ENCODE data around the gene LRRC41.

LRRC41 gene

DNA sequence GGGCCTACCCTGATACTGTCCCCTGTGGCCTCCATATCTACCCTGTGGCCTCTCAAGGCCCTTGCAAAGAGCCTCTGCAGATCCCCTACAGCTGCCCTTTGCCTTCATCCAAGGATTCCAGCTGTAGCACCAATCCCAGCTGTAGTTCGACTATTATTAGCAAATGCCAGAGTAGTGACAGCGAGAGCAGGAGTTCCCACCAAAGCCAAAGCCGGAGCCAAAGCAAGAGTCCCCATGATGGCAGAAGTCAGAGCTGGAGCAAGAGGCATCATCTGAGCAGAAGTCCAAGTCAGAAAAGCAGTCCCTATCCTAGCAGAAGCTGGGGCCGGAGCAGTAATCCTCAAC lies 39.9 kb upstream of the LRRC41 start:
- WGBS (ENCODE audit: extremely low coverage, insufficient coverage, low lambda C conversion rate), result no CpG with 5 or more reads among the region's 4 CpGs
- H2BK5ac ChIP-seq (ENCODE audit: low read length), result no peak overlapping the region

DNA sequence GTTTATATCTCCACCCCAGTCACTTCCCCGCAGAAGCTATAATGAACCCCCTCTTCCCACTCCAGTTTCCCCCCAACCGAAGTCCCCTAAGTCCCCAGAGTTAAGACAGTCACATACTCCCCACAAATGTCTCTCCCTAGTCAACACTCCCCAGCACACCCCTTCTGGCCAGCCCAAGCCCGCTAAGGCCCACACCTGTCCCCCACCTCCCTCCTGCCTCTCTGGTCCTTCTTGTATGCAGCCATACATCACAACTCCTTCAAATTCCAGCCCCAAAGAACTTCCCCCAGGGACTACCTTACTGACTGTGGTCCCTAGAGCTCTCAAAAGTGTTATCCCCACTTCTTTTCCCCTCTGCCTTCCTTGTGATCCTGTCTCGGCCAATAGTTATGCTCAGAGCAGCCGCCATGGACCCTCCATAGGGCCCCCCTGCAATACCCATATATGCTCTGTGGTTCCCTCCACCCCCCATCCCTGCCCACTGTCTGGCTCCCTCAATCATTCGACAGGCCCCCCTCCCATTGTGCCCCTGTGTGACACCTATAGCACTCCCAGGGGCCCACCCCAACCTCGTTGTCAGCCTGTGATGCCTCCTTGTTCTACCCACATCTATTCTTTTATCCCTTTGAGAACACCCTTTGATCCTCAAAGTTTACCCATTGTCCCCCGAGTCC lies 39.4 kb upstream of the LRRC41 start:
- H4K5ac ChIP-seq (ENCODE audit: low read length), result no peak overlapping the region
- no peak overlapping the region for H2BK120ac ChIP-seq (ENCODE audit: low read depth, low read length)
- H3K56ac ChIP-seq (ENCODE audit: low read length), result no peak overlapping the region
- H2AK5ac ChIP-seq (ENCODE audit: low read length), result no peak overlapping the region
- no peak overlapping the region for H3K18ac ChIP-seq (ENCODE audit: low read length)
- H3K9ac ChIP-seq (ENCODE audit: low read length), result no peak overlapping the region
- no CpG with 5 or more reads among the region's 8 CpGs for WGBS (ENCODE audit: extremely low coverage, insufficient coverage, low lambda C conversion rate)
- DNase-seq, result no peak
- H3K23ac ChIP-seq (ENCODE audit: low read length), result no peak overlapping the region
- peaks cover 13% of the 10 kb centered on the region for H3K79me2 ChIP-seq (ENCODE audit: control insufficient read depth, insufficient read depth, low read length)
- no peak overlapping the region for H4K8ac ChIP-seq (ENCODE audit: low read depth, low read length)
- H3K36me3 ChIP-seq (ENCODE audit: control insufficient read depth, insufficient read depth, low read length), result peaks cover 5% of the 10 kb centered on the region
- H3K4me3 ChIP-seq (ENCODE audit: low read length), result no peak overlapping the region
- H3K79me1 ChIP-seq (ENCODE audit: low read length), result peaks cover 21% of the 10 kb centered on the region
- no peak overlapping the region for H2BK5ac ChIP-seq (ENCODE audit: low read length)
- H3K27me3 ChIP-seq (ENCODE audit: insufficient read depth, low read length, poor library complexity), result no peaks in the 10 kb centered on the region
- H3K4ac ChIP-seq (ENCODE audit: low read depth, low read length), result no peak overlapping the region
- H2BK15ac ChIP-seq (replicated peaks; ENCODE audit: low read depth), result no peak overlapping the region
- H3K4me2 ChIP-seq (ENCODE audit: low read length), result no peak overlapping the region
- H3K4me1 ChIP-seq (ENCODE audit: control insufficient read depth, low read depth, low read length), result no peaks in the 10 kb centered on the region
- no peak overlapping the region for H3K27ac ChIP-seq (ENCODE audit: low read depth, low read length)

More for the DNA sequence above, 39.9 kb upstream of the LRRC41 start:
- peaks cover 5% of the 10 kb centered on the region for H3K36me3 ChIP-seq (ENCODE audit: control insufficient read depth, insufficient read depth, low read length)
- no peak overlapping the region for H3K18ac ChIP-seq (ENCODE audit: low read length)
- DNase-seq, result no peak
- no peak overlapping the region for H3K23ac ChIP-seq (ENCODE audit: low read length)
- H3K27ac ChIP-seq (ENCODE audit: low read depth, low read length), result no peak overlapping the region
- H4K5ac ChIP-seq (ENCODE audit: low read length), result no peak overlapping the region
- H2AK5ac ChIP-seq (ENCODE audit: low read length), result no peak overlapping the region
- H3K4me2 ChIP-seq (ENCODE audit: low read length), result no peak overlapping the region
- H4K8ac ChIP-seq (ENCODE audit: low read depth, low read length), result no peak overlapping the region
- H3K4me1 ChIP-seq (ENCODE audit: control insufficient read depth, low read depth, low read length), result no peaks in the 10 kb centered on the region
- no peak overlapping the region for H3K56ac ChIP-seq (ENCODE audit: low read length)
- H3K79me1 ChIP-seq (ENCODE audit: low read length), result peaks cover 21% of the 10 kb centered on the region
- H2BK15ac ChIP-seq (replicated peaks; ENCODE audit: low read depth), result no peak overlapping the region
- H3K27me3 ChIP-seq (ENCODE audit: insufficient read depth, low read length, poor library complexity), result no peaks in the 10 kb centered on the region
- H2BK120ac ChIP-seq (ENCODE audit: low read depth, low read length), result no peak overlapping the region
- H3K79me2 ChIP-seq (ENCODE audit: control insufficient read depth, insufficient read depth, low read length), result peaks cover 13% of the 10 kb centered on the region
- H3K4ac ChIP-seq (ENCODE audit: low read depth, low read length), result no peak overlapping the region
- H3K9ac ChIP-seq (ENCODE audit: low read length), result no peak overlapping the region
- H3K4me3 ChIP-seq (ENCODE audit: low read length), result no peak overlapping the region

DNA sequence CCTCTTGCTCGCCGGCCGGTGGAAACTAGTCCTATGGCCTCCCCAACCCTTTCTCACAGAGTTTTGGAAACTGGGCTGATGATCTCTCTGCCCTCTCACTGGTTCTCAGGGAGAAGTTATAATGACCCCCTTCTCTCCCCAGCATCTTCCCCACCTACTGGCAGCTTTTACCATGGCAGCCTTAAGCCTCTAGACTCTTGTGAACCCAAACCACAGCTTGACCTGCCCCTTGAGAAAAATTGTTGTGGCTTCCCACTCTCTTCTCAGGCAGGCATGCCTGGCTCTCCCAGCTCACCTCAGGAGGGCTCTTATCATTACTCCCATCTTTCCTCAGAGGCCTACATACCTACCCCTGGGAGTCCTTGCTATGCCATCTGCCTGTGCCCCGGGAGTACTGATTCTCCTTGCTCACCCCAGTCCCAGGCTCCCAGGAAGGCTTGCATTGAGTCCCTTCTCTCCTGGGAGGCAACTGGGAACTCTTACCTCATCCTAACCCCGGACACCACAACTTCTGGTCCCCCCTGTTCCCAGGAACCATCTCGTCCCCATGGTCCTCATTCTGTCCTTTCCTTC lies 38.8 kb upstream of the LRRC41 start:
- H2BK15ac ChIP-seq (replicated peaks; ENCODE audit: low read depth), result no peak overlapping the region
- H3K79me2 ChIP-seq (ENCODE audit: control insufficient read depth, insufficient read depth, low read length), result peaks cover 13% of the 10 kb centered on the region
- H3K4me1 ChIP-seq (ENCODE audit: control insufficient read depth, low read depth, low read length), result no peaks in the 10 kb centered on the region
- H3K4me2 ChIP-seq (ENCODE audit: low read length), result no peak overlapping the region
- H3K4ac ChIP-seq (ENCODE audit: low read depth, low read length), result no peak overlapping the region
- peak overlapping the region; percentile 95 for H3K56ac ChIP-seq (ENCODE audit: low read length)
- H3K79me1 ChIP-seq (ENCODE audit: low read length), result peaks cover 21% of the 10 kb centered on the region
- H4K8ac ChIP-seq (ENCODE audit: low read depth, low read length), result no peak overlapping the region
- H3K27me3 ChIP-seq (ENCODE audit: insufficient read depth, low read length, poor library complexity), result no peaks in the 10 kb centered on the region
- peak overlapping the region; percentile 80 for H3K9ac ChIP-seq (ENCODE audit: low read length)
- no peak overlapping the region for H3K23ac ChIP-seq (ENCODE audit: low read length)
- no peak overlapping the region for H4K5ac ChIP-seq (ENCODE audit: low read length)
- no peak overlapping the region for H3K18ac ChIP-seq (ENCODE audit: low read length)
- no peak overlapping the region for H3K27ac ChIP-seq (ENCODE audit: low read depth, low read length)
- no peak overlapping the region for H2BK5ac ChIP-seq (ENCODE audit: low read length)
- H3K36me3 ChIP-seq (ENCODE audit: control insufficient read depth, insufficient read depth, low read length), result peaks cover 5% of the 10 kb centered on the region
- no peak overlapping the region for H2BK120ac ChIP-seq (ENCODE audit: low read depth, low read length)
- H3K4me3 ChIP-seq (ENCODE audit: low read length), result no peak overlapping the region
- no peak overlapping the region for H2AK5ac ChIP-seq (ENCODE audit: low read length)
- peak; percentile 70 for DNase-seq
- no CpG with 5 or more reads among the region's 6 CpGs for WGBS (ENCODE audit: extremely low coverage, insufficient coverage, low lambda C conversion rate)

DNA sequence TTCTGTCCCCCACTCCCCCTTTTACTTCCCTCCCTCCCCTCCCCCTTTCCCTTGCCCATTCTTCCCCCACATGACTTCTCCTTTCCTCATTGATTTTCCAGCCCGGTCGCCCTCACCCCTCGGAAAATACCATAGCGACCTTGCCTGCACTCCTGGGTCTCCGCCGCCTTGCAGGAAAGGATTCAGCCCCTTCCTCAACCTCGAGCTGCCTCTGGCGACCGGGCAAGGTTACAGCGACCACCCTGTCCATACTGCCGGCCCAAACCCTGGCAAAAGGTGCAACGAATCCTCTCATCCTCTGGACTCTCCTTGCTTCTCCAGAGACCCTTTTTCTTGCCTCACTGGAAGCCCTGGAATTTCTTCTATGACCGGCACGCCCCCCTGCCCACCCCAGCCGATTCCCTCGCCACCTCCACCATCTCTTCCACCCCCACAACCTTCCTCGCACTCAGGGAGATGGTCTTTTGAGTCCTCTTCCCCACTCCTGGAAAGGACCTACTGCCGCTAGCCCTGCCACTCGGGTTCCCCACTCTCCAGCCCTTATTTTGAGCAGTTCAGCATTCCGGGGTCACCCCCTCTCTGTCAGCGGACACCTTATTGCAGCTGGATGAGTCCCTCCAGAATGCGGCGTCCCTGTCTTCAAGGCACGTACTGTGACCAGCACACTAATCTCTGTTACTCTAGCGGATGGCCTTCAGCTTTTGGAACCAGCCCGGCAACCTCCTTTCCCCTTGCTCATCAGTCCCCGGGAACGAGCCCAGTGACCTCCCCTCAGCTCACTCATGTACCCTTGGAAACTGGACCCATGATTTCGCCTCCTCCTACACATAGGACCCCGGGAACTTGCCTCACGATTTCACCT lies 38.0 kb upstream of the LRRC41 start:
- no peak overlapping the region for H3K18ac ChIP-seq (ENCODE audit: low read length)
- no peaks in the 10 kb centered on the region for H3K27me3 ChIP-seq (ENCODE audit: insufficient read depth, low read length, poor library complexity)
- H3K79me2 ChIP-seq (ENCODE audit: control insufficient read depth, insufficient read depth, low read length), result peaks cover 13% of the 10 kb centered on the region
- H3K36me3 ChIP-seq (ENCODE audit: control insufficient read depth, insufficient read depth, low read length), result peaks cover 3% of the 10 kb centered on the region
- H3K4me3 ChIP-seq (ENCODE audit: low read length), result peak overlapping the region; percentile 69
- H2AK5ac ChIP-seq (ENCODE audit: low read length), result no peak overlapping the region
- peak overlapping the region; percentile 73 for H3K4me2 ChIP-seq (ENCODE audit: low read length)
- no peak overlapping the region for H2BK120ac ChIP-seq (ENCODE audit: low read depth, low read length)
- H3K56ac ChIP-seq (ENCODE audit: low read length), result peak overlapping the region; percentile 95
- no peak overlapping the region for H3K23ac ChIP-seq (ENCODE audit: low read length)
- DNase-seq, result no peak
- no peak overlapping the region for H3K4ac ChIP-seq (ENCODE audit: low read depth, low read length)
- no peak overlapping the region for H4K8ac ChIP-seq (ENCODE audit: low read depth, low read length)
- peak overlapping the region; percentile 80 for H3K9ac ChIP-seq (ENCODE audit: low read length)
- no peak overlapping the region for H2BK15ac ChIP-seq (replicated peaks; ENCODE audit: low read depth)
- no peak overlapping the region for H4K5ac ChIP-seq (ENCODE audit: low read length)
- H3K27ac ChIP-seq (ENCODE audit: low read depth, low read length), result no peak overlapping the region
- WGBS (ENCODE audit: extremely low coverage, insufficient coverage, low lambda C conversion rate), result no CpG with 5 or more reads among the region's 31 CpGs
- H2BK5ac ChIP-seq (ENCODE audit: low read length), result no peak overlapping the region
- H3K4me1 ChIP-seq (ENCODE audit: control insufficient read depth, low read depth, low read length), result no peaks in the 10 kb centered on the region
- peaks cover 21% of the 10 kb centered on the region for H3K79me1 ChIP-seq (ENCODE audit: low read length)

DNA sequence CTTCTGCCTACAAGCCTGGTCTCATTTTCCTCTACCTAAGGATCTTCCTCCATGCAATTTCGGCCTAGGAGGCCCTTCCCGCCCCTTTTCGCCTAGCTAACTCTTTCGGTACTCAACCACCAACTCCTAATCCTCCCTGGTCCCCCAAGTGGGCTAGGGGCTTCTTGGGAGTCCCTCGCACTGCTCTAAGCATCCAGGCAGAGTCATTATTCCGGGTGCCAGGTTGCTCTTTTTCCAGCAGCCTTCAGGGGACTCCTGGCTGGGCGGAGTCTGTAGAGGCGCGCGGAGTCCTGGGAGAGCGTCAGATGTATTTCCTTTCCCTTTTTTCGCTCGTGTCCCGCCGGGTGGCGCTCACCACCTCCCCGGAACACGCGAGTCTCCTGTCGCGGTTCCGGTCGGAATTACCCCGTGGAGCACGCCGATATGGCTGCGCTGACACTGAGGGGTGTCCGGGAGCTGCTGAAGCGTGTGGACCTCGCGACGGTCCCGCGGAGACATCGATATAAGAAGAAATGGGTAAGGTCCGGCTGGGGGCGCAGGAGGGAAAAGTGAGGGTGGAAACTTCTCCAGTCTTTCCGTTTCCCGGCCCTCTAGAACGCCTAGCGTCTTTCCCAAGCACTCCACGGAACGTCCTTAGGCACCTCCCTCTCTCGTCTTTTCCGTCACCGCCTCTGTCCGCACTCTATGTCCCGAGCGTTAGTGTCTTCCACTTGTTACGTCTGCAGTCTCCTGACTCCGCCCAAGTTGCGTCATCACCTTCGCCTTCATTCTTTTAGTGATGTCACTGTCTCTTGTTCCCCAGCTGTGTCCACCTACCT lies 37.2 kb upstream of the LRRC41 start, which contains the start of gene NSUN4:
TSS of gene NSUN4 (plus strand) at position 404 of the 818 bp plus-strand sequence. CDS start at position 424, 20 bp downstream.
- H3K9ac ChIP-seq (ENCODE audit: low read length), result peak within 1 kb of the TSS; percentile 98
- no peak within 1 kb of the TSS for H2BK120ac ChIP-seq (ENCODE audit: low read depth, low read length)
- H2BK15ac ChIP-seq (replicated peaks; ENCODE audit: low read depth), result no peak within 1 kb of the TSS
- H3K23ac ChIP-seq (ENCODE audit: low read length), result peak within 1 kb of the TSS; percentile 89
- no peaks in the 10 kb centered on the region for H3K27me3 ChIP-seq (ENCODE audit: insufficient read depth, low read length, poor library complexity)
- peak within 1 kb of the TSS; percentile 100 for H3K4ac ChIP-seq (ENCODE audit: low read depth, low read length)
- no peak within 1 kb of the TSS for H2AK5ac ChIP-seq (ENCODE audit: low read length)
- peak within 1 kb of the TSS; percentile 95 for H4K5ac ChIP-seq (ENCODE audit: low read length)
- H3K27ac ChIP-seq (ENCODE audit: low read depth, low read length), result peak within 1 kb of the TSS; percentile 97
- peak within 1 kb of the TSS; percentile 89 for H3K4me2 ChIP-seq (ENCODE audit: low read length)
- H3K79me1 ChIP-seq (ENCODE audit: low read length), result peaks cover 21% of the 10 kb centered on the region
- peak within 1 kb of the TSS; percentile 97 for H4K8ac ChIP-seq (ENCODE audit: low read depth, low read length)
- H3K18ac ChIP-seq (ENCODE audit: low read length), result peak within 1 kb of the TSS; percentile 92
- peaks cover 13% of the 10 kb centered on the region for H3K79me2 ChIP-seq (ENCODE audit: control insufficient read depth, insufficient read depth, low read length)
- peak; percentile 95 for DNase-seq
- H3K4me1 ChIP-seq (ENCODE audit: control insufficient read depth, low read depth, low read length), result no peaks in the 10 kb centered on the region
- H3K36me3 ChIP-seq (ENCODE audit: control insufficient read depth, insufficient read depth, low read length), result peaks cover 3% of the 10 kb centered on the region
- H2BK5ac ChIP-seq (ENCODE audit: low read length), result peak within 1 kb of the TSS; percentile 87
- WGBS (ENCODE audit: extremely low coverage, insufficient coverage, low lambda C conversion rate), result no CpG with 5 or more reads among the region's 53 CpGs
- H3K56ac ChIP-seq (ENCODE audit: low read length), result peak within 1 kb of the TSS; percentile 98
- peak within 1 kb of the TSS; percentile 81 for H3K4me3 ChIP-seq (ENCODE audit: low read length)
